Neuronal stem cell (in vitro differentiated cells): Measurements from ENCODE around the gene VSTM4.
A peak's percentile ranks its signal among the peaks of the same experiment; 100 is the strongest.

Source experiments
- DNase-seq: peaks from one replicate; pipeline ENCODE4 v3.0.0-alpha.2; 2013; ENCODE audit warnings: low spot score
- H2AFZ ChIP-seq: one replicate; pipeline ENCODE4 v1.6.1; 2013; ENCODE audit warnings: mild to moderate bottlenecking, low read length, inconsistent platforms
- H2AK5ac ChIP-seq: 2 replicates; pipeline ENCODE4 v1.6.1; 2013; ENCODE audit warnings: low read depth, mild to moderate bottlenecking, inconsistent platforms, low read length, moderate library complexity, mixed read lengths
- H2BK120ac ChIP-seq: 2 replicates; pipeline ENCODE4 v1.6.1; 2013; ENCODE audit warnings: low read depth, mild to moderate bottlenecking, inconsistent platforms, low read length, moderate library complexity, mixed read lengths
- H2BK12ac ChIP-seq: one replicate; pipeline ENCODE4 v1.6.1; 2013; ENCODE audit warnings: low read length, inconsistent platforms
- H2BK15ac ChIP-seq: 2 replicates; pipeline ENCODE4 v1.6.1; 2013; ENCODE audit warnings: mild to moderate bottlenecking, low read length, inconsistent platforms, mixed read lengths
- H2BK5ac ChIP-seq: one replicate; pipeline ENCODE4 v1.6.1; 2013; ENCODE audit warnings: inconsistent platforms, mild to moderate bottlenecking, low read length, moderate library complexity
- H3K14ac ChIP-seq: one replicate; pipeline ENCODE4 v1.6.1; 2013; ENCODE audit warnings: low read length, inconsistent platforms
- H3K18ac ChIP-seq: 2 replicates; pipeline ENCODE4 v1.6.1; 2013; ENCODE audit warnings: low read length, inconsistent platforms
- H3K23ac ChIP-seq: 2 replicates; pipeline ENCODE4 v1.6.1; 2013; ENCODE audit warnings: low read depth, mild to moderate bottlenecking, mixed read lengths, low read length, inconsistent platforms; ENCODE audit not compliant: poor library complexity
- H3K27ac ChIP-seq: replicated peaks from 3 replicates; pipeline ENCODE4 v1.5.1; 2013; ENCODE audit warnings: low read length, inconsistent platforms
- H3K27me3 ChIP-seq, 3 experiments: 2 replicates each; pipeline ENCODE4 v1.6.1; 2013; ENCODE audit warnings: low read length in 3 of 3, mild to moderate bottlenecking in 2 of 3, inconsistent platforms in 1 of 3, low read depth in 1 of 3, mixed read lengths in 1 of 3, moderate library complexity in 1 of 3; ENCODE audit not compliant: control insufficient read depth in 3 of 3, insufficient read depth in 3 of 3
- H3K36me3 ChIP-seq, 2 donors: replicated peaks in 1 of 2; 2 replicates each; pipeline ENCODE4 v1.6.1; 2013; ENCODE audit warnings: low read length in 2 of 2; ENCODE audit not compliant: control insufficient read depth in 2 of 2, insufficient read depth in 2 of 2
- H3K4ac ChIP-seq: 2 replicates; pipeline ENCODE4 v1.6.1; 2013; ENCODE audit warnings: inconsistent platforms, mild to moderate bottlenecking, low read length, moderate library complexity
- H3K4me1 ChIP-seq, 2 donors: 1 replicate in 1 of 2; 2 replicates in 1 of 2; pipeline ENCODE4 v1.6.1; 2013; ENCODE audit warnings: low read length in 2 of 2, low read depth in 1 of 2; ENCODE audit not compliant: control insufficient read depth in 2 of 2, insufficient read depth in 1 of 2
- H3K4me2 ChIP-seq: one replicate; pipeline ENCODE4 v1.6.1; 2013; ENCODE audit warnings: mild to moderate bottlenecking, low read length, inconsistent platforms; ENCODE audit not compliant: insufficient read depth, poor library complexity, severe bottlenecking
- H3K4me3 ChIP-seq, 2 donors: 2 replicates each; pipeline ENCODE4 v1.5.1; 2013; ENCODE audit warnings: low read length in 2 of 2, mild to moderate bottlenecking in 2 of 2, inconsistent platforms in 1 of 2, moderate library complexity in 1 of 2
- H3K79me1 ChIP-seq: one replicate; pipeline ENCODE4 v1.6.1; 2013; ENCODE audit warnings: low read depth, mild to moderate bottlenecking, inconsistent platforms, low read length, moderate library complexity
- H3K9ac ChIP-seq: one replicate; pipeline ENCODE4 v1.6.1; 2013; ENCODE audit warnings: mild to moderate bottlenecking, low read depth, low read length, inconsistent platforms; ENCODE audit not compliant: poor library complexity
- H3K9me3 ChIP-seq, 2 donors: replicated peaks in 1 of 2; 2 replicates each; pipeline versions ENCODE3 to v1.6.1; 2013; ENCODE audit warnings: low read length in 2 of 2, mild to moderate bottlenecking in 2 of 2, inconsistent platforms in 1 of 2, low read depth in 1 of 2, mixed read lengths in 1 of 2, moderate library complexity in 1 of 2; ENCODE audit not compliant: control insufficient read depth in 2 of 2, insufficient read depth in 1 of 2
- H4K8ac ChIP-seq: one replicate; pipeline ENCODE4 v1.6.1; 2013; ENCODE audit warnings: low read depth, mild to moderate bottlenecking, inconsistent platforms, low read length, moderate library complexity
- H4K91ac ChIP-seq: one replicate; pipeline ENCODE4 v1.6.1; 2013; ENCODE audit warnings: low read length, low read depth, mild to moderate bottlenecking, inconsistent platforms; ENCODE audit not compliant: poor library complexity
- WGBS, 2 donors: extraction: QIAGEN DNeasy Blood & Tissue Kit; methylation state at CpG; one replicate each; pipeline ENCODE4 v1.1.7; 2013; ENCODE audit warnings: missing lambda C conversion rate in 2 of 2, mixed read lengths in 1 of 2; ENCODE audit not compliant: insufficient read length in 2 of 2, insufficient replicate concordance in 1 of 2; ENCODE audit errors: extremely low coverage in 2 of 2; 5-methylcytosine and 5-hydroxymethylcytosine counted together

Gene VSTM4

GRCh38 chr10:49120911-49121310, 5.6 kb upstream of the VSTM4 start:
- Histone ChIP-seq H3K4ac (no peak overlapping the region), H3K79me1 (no peaks in the 10 kb centered on the region)

GRCh38 chr10:49119746-49120145, 4.4 kb upstream of the VSTM4 start:
- no peak for DNase-seq
- Histone ChIP-seq H2BK5ac (no peak overlapping the region), H2BK15ac (no peak overlapping the region), H2AFZ (no peak overlapping the region), H3K9ac (no peak overlapping the region), H3K4me1 (peaks cover 8 to 10% of the 10 kb centered on the region in 2 donors), H3K23ac (no peak overlapping the region), H3K9me3 (no peaks in the 10 kb centered on the region), H3K27me3 (peaks cover 0 to 37% (median 0%) of the 10 kb centered on the region in 3 experiments), H2BK12ac (no peak overlapping the region), H3K36me3 (no peaks in the 10 kb centered on the region), H3K14ac (no peak overlapping the region), H4K8ac (no peak overlapping the region), H3K79me1 (no peaks in the 10 kb centered on the region), H4K91ac (no peak overlapping the region), H2AK5ac (no peak overlapping the region), H3K18ac (no peak overlapping the region), H3K27ac (no peak overlapping the region), H3K4me2 (no peak overlapping the region), H3K4me3 (no peak overlapping the region), H2BK120ac (no peak overlapping the region), H3K4ac (no peak overlapping the region)
- no CpG with 5 or more reads among the region's 3 CpGs for WGBS, 2 donors

More at GRCh38 chr10:49120911-49121310, 5.6 kb upstream of the VSTM4 start:
- Histone ChIP-seq H4K91ac (no peak overlapping the region), H2BK12ac (no peak overlapping the region), H2BK15ac (no peak overlapping the region), H3K4me3 (peak overlapping the region in 1 of 2 donors; percentile 13), H3K23ac (no peak overlapping the region), H3K4me2 (no peak overlapping the region), H3K14ac (no peak overlapping the region), H2BK5ac (no peak overlapping the region), H3K18ac (no peak overlapping the region), H3K36me3 (no peaks in the 10 kb centered on the region), H3K9ac (no peak overlapping the region), H3K9me3 (no peaks in the 10 kb centered on the region), H2AK5ac (no peak overlapping the region), H3K27ac (no peak overlapping the region), H3K27me3 (peaks cover 0 to 31% (median 0%) of the 10 kb centered on the region in 3 experiments), H2AFZ (no peak overlapping the region), H4K8ac (no peak overlapping the region), H2BK120ac (no peak overlapping the region), H3K4me1 (peaks cover 8 to 10% of the 10 kb centered on the region in 2 donors)
- WGBS, 2 donors, result no CpG with 5 or more reads among the region's 3 CpGs
- DNase-seq, result no peak

GRCh38 chr10:49118430-49119074, 3.2 kb upstream of the VSTM4 start:
- no peak overlapping the region for H3K4me2 ChIP-seq
- H3K14ac ChIP-seq, result no peak overlapping the region
- peaks cover 10 to 11% of the 10 kb centered on the region in 2 donors for H3K4me1 ChIP-seq
- no peak overlapping the region for H3K23ac ChIP-seq
- no peak overlapping the region for H2AK5ac ChIP-seq
- H2AFZ ChIP-seq, result peak overlapping the region; percentile 49
- no peak overlapping the region for H4K8ac ChIP-seq
- H3K27me3 ChIP-seq, result peaks cover 0 to 39% (median 0%) of the 10 kb centered on the region in 3 experiments
- H2BK120ac ChIP-seq, result no peak overlapping the region
- H3K4me3 ChIP-seq, result no peak overlapping the region
- H3K9ac ChIP-seq, result no peak overlapping the region
- no peak overlapping the region for H2BK15ac ChIP-seq
- no peak overlapping the region for H2BK5ac ChIP-seq
- H2BK12ac ChIP-seq, result no peak overlapping the region
- no peak overlapping the region for H3K4ac ChIP-seq
- H4K91ac ChIP-seq, result no peak overlapping the region
- H3K27ac ChIP-seq, result no peak overlapping the region
- H3K36me3 ChIP-seq, result no peaks in the 10 kb centered on the region
- no peaks in the 10 kb centered on the region for H3K9me3 ChIP-seq
- no peak for DNase-seq
- H3K79me1 ChIP-seq, result no peaks in the 10 kb centered on the region
- WGBS, 2 donors, result no CpG with 5 or more reads among the region's 6 CpGs
- no peak overlapping the region for H3K18ac ChIP-seq

GRCh38 chr10:49117376-49118070, 2.2 kb upstream of the VSTM4 start:
- Histone ChIP-seq H3K27ac (no peak overlapping the region), H2BK12ac (no peak overlapping the region), H3K23ac (no peak overlapping the region), H3K4ac (no peak overlapping the region), H3K4me3 (no peak overlapping the region), H4K91ac (no peak overlapping the region), H2BK15ac (no peak overlapping the region), H2BK5ac (no peak overlapping the region), H2AFZ (no peak overlapping the region), H3K18ac (no peak overlapping the region), H3K4me2 (no peak overlapping the region), H3K9me3 (no peaks in the 10 kb centered on the region), H3K9ac (no peak overlapping the region), H2AK5ac (no peak overlapping the region), H3K79me1 (no peaks in the 10 kb centered on the region), H3K4me1 (peaks cover 10 to 11% of the 10 kb centered on the region in 2 donors), H4K8ac (no peak overlapping the region), H3K14ac (no peak overlapping the region), H3K27me3 (peaks cover 0 to 39% (median 0%) of the 10 kb centered on the region in 3 experiments), H3K36me3 (no peaks in the 10 kb centered on the region), H2BK120ac (no peak overlapping the region)
- no CpG with 5 or more reads among the region's 4 CpGs for WGBS, 2 donors
- DNase-seq, result no peak
